ENCODE results near the gene KIAA1614. TPM values are rescaled to one million over a fixed set of nuclear protein-coding genes. Genes with fewer than 3 reads are reported as not detected.

The KIAA1614 gene
- total RNA-seq, 1 experiment from 2014 or later: 1.6 TPM

Other genes starting within 250 kb of the KIAA1614 start
- 12.9 and 14.9 TPM in 2 replicates for gene STX6, start 110.0 kb downstream of the KIAA1614 start, total RNA-seq (2014; rRNA removed; shearing (Covaris generic))
- gene MR1, start 121.1 kb downstream of the KIAA1614 start, total RNA-seq (2014; rRNA removed; shearing (Covaris generic)): 8.6 and 13.3 TPM in 2 replicates
- 7.6 and 10.7 TPM in 2 replicates for gene IER5, start 175.8 kb downstream of the KIAA1614 start, total RNA-seq (2014; rRNA removed; shearing (Covaris generic))